Lung microvascular endothelial cell (primary cell): ENCODE data around the gene RMDN3. TPM values are rescaled to one million over a fixed set of nuclear protein-coding genes. Genes with fewer than 3 reads are reported as not detected.

Source experiments
- DNase-seq, 2 donors: peaks; one replicate each; pipeline versions ENCODE4 v3.0.0 to v3.0.0-alpha.2; 2010; ENCODE audit warnings: low read depth in 2 of 2
- total RNA-seq: library from RNA; depleted of rRNA; stranded (reverse); fragments of >200 nt; gene quantifications from 2 replicates; pipeline ENCODE4 v1.2.1, GENCODE V29; 2014

The RMDN3 gene
- 14.2 and 28.6 TPM in 2 replicates for total RNA-seq

GRCh38 chr15:40754883-40755811, at the start of gene RMDN3:
Gene RMDN3 (minus strand): TSS chr15:40755254. CDS start chr15:40754783, 471 bp downstream.
- DNase-seq, result peak; percentile 93 to 94

- no peak for DNase-seq
Measured at GRCh38 chr15:40803688-40804087, 48.6 kb upstream of the RMDN3 start.

DNA sequence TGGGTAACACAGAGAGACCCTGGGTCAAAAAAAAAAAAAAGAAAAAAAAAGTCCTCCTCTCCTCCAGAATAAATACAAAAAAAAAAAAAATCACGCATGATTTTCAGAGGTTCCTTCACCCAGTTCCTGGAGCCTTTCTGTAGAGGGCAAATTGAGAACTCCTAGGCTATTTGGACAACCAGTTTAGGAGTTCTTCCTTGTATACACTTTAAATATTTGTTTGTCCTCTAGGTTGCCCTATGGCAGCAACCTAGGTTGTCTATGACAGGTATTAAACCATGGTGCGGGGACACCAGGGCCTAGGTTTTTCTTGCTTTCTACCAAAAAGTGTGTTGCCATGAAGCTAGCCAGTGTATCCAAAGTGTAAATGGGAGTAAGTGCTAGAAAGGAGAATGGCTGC, 48.0 kb upstream of the RMDN3 start:
- DNase-seq, result no peak

DNA sequence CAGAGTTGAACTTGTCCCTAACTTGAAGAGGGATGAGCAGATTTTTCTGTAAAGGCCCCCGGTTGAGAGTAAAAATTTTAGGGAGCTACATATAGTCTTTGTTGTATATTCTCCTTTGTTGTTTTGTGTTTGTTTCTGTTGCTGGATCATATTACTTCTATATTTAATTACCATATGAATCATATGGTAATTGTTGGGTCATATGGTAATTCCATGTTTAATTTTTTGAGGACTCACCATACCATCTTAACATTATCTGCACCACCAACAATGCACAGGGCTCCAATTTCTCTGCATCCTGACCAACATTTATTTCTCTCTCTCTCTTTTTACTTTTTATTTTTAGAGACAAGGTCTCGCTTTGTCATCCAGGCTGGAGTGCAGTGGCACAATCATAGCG, 44.5 kb upstream of the RMDN3 start:
- no peak for DNase-seq

- no peak for DNase-seq
Measured at GRCh38 chr15:40796512-40796911, 41.5 kb upstream of the RMDN3 start.

- DNase-seq, result peak; percentile 30 to 67
Measured at GRCh38 chr15:40796041-40796440, 41.0 kb upstream of the RMDN3 start.

- DNase-seq, result peak; percentile 96 to 98
Measured at GRCh38 chr15:40793216-40793989, 38.3 kb upstream of the RMDN3 start.

GRCh38 chr15:40792394-40792793, 37.3 kb upstream of the RMDN3 start:
- DNase-seq, result no peak

GRCh38 chr15:40790718-40791117, 35.7 kb upstream of the RMDN3 start:
- no peak for DNase-seq

GRCh38 chr15:40789999-40790398, 34.9 kb upstream of the RMDN3 start:
- no peak for DNase-seq

DNA sequence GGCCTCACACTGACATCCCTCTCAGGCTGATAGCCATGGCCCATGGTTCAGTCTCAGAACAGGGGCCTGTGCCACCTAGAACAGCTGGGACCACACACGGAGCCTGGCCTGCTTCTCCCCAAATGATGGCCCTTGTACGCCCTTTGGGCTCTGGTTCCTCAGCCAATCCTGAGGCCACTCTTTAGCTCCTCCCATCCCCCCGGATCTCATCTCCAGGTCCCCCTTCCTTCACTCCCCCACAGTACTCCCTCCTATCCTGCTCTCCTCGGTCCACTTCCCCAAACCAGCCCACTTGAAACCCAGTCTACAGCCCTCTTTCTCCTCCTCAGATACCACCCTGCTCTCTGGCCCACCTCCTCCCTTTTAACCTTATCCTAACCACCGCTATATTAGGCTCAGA, 34.1 kb upstream of the RMDN3 start:
- no peak for DNase-seq

DNA sequence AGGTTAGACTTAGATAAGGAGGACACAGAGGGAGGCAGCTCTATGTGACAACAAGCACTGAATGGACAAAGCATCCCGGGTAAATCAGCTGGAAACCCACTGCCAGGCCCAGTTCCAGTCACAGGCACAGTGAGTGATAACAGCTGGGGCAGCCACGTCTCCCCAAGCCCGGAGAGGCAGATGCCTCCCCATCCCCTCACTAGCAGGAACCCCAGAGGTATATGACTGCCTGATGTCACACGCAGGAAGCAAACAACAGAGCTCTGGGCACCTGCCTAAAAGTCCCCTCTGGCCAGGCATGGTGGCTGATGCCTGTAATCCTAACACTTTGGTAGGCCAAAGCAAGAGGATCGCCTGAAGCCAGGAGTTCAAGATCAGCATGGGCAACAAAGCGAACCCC, 32.9 kb upstream of the RMDN3 start:
- DNase-seq, result no peak

DNA sequence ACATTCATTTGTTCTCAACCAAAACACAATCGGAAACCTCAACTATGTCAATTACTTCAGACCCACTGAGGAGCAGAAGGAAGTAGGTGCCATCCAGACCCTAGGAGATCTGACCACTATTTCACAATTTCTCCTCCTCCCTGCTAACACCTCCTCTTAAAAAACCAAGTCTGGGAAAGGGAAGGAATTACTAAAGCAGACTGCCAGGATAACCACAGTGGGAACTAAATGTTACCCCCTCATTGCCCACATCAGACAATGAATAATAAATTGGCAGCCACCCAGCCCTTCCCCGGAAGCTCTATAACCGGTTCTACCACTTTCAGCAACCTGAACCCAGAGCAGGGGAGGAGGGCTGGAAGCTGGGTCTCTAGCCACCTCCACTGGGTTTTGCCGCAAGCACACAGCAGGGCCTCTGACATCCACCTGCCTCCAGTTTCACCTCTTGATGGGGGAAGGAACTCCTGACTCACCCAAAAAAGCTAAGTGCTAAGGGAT, 32.3 kb upstream of the RMDN3 start:
- DNase-seq, result peak; percentile 48 to 67

DNA sequence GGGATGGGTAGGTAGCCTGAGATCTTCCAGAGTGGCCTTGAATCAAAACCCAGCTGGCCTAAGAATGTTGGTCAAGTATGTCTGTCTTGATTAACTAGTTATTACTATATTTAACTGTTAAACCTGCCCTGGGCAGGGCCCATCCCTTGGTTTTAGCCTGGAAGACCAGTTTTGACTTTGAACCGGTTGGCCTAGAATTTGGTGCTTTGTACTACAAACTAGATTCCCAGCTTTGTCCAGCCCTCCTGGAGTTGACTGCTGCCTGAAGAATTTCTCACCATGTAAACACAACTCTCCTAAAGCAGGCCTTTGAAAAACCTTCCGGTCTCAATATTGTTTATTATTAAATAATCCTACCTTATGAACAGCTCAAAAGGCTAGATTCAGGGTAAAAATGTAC, 30.8 kb upstream of the RMDN3 start:
- no peak for DNase-seq

DNA sequence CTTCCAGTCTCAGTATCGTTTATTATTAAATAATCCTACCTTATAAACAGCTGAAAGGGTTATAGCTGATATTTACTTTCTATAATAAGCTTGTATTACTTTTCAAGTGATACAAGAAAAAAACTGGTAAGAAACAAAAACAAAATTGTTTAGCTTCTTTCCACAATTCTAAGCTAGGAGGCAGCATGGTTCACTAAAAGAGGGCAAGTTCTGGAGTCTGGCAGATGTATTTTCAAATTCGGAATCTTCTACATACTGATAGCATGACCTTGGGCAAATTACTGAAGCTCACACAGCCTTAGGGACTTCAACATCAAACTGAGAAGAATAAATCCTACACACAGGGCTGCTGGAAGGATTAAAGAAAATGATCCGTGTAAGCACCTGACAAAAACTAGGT, 30.1 kb upstream of the RMDN3 start:
- no peak for DNase-seq

- DNase-seq, result peak; percentile 61 to 77
Measured at GRCh38 chr15:40782609-40783227, 27.7 kb upstream of the RMDN3 start.

DNA sequence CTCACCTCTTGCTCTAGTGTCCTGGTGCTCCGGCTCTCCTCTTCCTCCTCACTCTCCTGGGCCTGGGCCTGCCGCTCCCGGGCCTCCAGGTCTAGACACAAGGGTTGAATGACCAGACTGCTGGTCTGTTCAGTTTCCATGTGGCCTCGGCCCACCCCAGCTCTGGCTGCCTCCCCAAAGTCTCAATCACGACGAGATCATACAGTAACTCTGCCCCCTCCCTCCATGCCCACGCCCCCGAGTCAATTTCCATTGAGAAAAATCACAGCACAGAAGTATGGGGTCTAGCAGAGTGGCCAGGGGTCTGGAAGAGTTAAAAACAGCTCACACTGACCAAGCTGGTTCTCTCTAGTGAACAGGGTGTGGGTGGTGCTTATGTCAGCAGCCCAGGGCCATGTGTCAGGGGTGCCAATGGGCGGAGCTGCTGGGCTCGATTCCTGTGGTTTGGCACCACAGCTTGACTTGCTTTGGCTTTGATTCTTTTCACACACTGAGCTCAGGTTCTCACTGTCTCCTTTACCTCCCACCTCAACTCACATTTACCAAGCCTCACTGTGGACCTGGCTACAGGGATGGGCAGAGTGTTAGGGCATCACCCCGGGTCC, 21.6 kb upstream of the RMDN3 start:
- no peak for DNase-seq

DNA sequence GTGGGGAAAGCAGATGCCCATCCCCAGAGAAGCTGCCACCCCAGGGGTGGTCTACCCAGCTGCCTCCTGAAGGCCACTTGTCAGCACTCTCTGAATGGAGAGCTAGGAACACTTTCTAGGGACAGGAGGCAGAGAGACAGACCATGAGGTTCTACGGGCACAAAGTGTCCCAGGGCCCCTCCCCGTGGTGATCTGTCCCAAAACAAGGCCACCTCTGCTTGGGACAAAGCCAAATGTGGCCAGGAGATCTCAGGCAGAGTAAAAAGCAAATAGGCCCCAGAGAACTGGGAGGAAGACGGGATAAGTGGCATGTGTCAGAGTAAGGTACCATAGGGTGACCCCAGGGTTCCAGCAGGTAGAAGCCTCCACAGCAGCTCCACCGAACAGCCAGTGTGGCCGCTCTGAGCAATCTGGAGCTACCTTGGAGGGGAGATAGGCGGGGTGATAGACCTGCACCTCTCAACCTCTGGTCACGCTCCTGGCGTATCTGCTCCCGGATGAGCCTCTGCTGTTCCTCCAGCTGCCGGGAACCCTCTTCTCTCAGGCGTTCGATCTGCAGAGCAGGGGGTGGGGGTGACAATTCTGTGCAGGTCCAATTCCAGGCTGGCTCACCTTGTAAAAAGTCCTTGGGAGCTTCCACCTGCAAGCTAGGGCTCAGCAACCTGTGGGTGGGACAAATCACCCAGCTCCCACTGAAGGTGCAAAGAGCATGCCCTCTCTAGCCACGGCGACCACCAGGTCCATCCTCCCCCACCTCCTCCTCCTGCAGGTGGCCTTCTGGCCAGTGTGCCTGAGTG, 20.9 kb upstream of the RMDN3 start:
- no peak for DNase-seq

DNA sequence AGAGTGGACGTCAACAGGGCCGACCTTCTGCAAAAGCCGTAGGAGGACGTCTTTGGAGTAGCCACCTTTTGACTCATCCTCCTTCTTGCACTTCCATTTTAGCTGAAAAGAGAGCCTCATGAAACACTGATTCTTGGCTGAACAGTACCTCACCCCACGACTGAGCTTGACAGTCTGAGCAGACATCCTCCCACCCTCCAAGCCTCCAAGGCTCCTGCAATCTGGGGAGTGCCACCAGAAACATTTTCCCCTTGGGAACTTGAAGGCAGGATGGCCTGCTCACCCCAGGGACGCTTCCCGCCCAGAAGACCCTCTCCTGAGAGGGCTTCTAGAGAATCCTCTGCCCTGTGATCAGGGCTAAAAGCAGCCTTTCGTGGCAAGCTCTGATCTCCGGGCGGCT, 20.0 kb upstream of the RMDN3 start:
- DNase-seq, result no peak

GRCh38 chr15:40773902-40774301, 18.8 kb upstream of the RMDN3 start:
- no peak for DNase-seq

GRCh38 chr15:40773496-40773895, 18.4 kb upstream of the RMDN3 start:
- no peak for DNase-seq
